ENCODE data around the gene SMAD4.

Gene SMAD4

GRCh38 chr18:51121597-51121857, 91.5 kb downstream of the SMAD4 start:
- Histone ChIP-seq H3K27ac (ENCODE audit: poor library complexity, severe bottlenecking) (no peak overlapping the region), H3K4me1 (ENCODE audit: insufficient read depth, poor library complexity, severe bottlenecking) (no peaks in the 10 kb centered on the region), H3K9me3 (ENCODE audit: severe bottlenecking) (no peaks in the 10 kb centered on the region), H3K4me3 (ENCODE audit: severe bottlenecking) (no peak overlapping the region), H3K36me3 (ENCODE audit: low read depth) (no peaks in the 10 kb centered on the region), H3K27me3 (ENCODE audit: insufficient read depth, poor library complexity, severe bottlenecking) (no peaks in the 10 kb centered on the region)
- DNase-seq (ENCODE audit: low spot score), result no peak
- no peak for ATAC-seq (ENCODE audit: low read depth)
- TF ChIP-seq, protein P1, sequence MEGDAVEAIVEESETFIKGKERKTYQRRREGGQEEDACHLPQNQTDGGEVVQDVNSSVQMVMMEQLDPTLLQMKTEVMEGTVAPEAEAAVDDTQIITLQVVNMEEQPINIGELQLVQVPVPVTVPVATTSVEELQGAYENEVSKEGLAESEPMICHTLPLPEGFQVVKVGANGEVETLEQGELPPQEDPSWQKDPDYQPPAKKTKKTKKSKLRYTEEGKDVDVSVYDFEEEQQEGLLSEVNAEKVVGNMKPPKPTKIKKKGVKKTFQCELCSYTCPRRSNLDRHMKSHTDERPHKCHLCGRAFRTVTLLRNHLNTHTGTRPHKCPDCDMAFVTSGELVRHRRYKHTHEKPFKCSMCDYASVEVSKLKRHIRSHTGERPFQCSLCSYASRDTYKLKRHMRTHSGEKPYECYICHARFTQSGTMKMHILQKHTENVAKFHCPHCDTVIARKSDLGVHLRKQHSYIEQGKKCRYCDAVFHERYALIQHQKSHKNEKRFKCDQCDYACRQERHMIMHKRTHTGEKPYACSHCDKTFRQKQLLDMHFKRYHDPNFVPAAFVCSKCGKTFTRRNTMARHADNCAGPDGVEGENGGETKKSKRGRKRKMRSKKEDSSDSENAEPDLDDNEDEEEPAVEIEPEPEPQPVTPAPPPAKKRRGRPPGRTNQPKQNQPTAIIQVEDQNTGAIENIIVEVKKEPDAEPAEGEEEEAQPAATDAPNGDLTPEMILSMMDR (IDR thresholded peaks at IDR 0.05; ENCODE audit: poor library complexity, severe bottlenecking), result no peak

- TF ChIP-seq, protein P1 (IDR thresholded peaks at IDR 0.05; ENCODE audit: poor library complexity, severe bottlenecking), result no peak
- ATAC-seq (ENCODE audit: low read depth) (no peak), DNase-seq (ENCODE audit: low spot score) (no peak)
- H3K27me3 ChIP-seq (ENCODE audit: insufficient read depth, poor library complexity, severe bottlenecking), result no peaks in the 10 kb centered on the region
- H3K36me3 ChIP-seq (ENCODE audit: low read depth), result no peaks in the 10 kb centered on the region
- H3K4me1 ChIP-seq (ENCODE audit: insufficient read depth, poor library complexity, severe bottlenecking), result no peaks in the 10 kb centered on the region
- H3K9me3 ChIP-seq (ENCODE audit: severe bottlenecking), result no peaks in the 10 kb centered on the region
- H3K4me3 ChIP-seq (ENCODE audit: severe bottlenecking), result no peak overlapping the region
- H3K27ac ChIP-seq (ENCODE audit: poor library complexity, severe bottlenecking), result no peak overlapping the region
Observed at GRCh38 chr18:51122266-51123045, 92.4 kb downstream of the SMAD4 start.

- DNase-seq (ENCODE audit: low spot score), result no peak
- H3K27me3 ChIP-seq (ENCODE audit: insufficient read depth, poor library complexity, severe bottlenecking), result no peaks in the 10 kb centered on the region
- no peak for ATAC-seq (ENCODE audit: low read depth)
- no peak overlapping the region for H3K27ac ChIP-seq (ENCODE audit: poor library complexity, severe bottlenecking)
- no peaks in the 10 kb centered on the region for H3K9me3 ChIP-seq (ENCODE audit: severe bottlenecking)
- no peaks in the 10 kb centered on the region for H3K4me1 ChIP-seq (ENCODE audit: insufficient read depth, poor library complexity, severe bottlenecking)
- TF ChIP-seq, protein P1 (IDR thresholded peaks at IDR 0.05; ENCODE audit: poor library complexity, severe bottlenecking), result no peak
- H3K36me3 ChIP-seq (ENCODE audit: low read depth), result no peaks in the 10 kb centered on the region
- H3K4me3 ChIP-seq (ENCODE audit: severe bottlenecking), result no peak overlapping the region
Observed at GRCh38 chr18:51123046-51123395, 93.0 kb downstream of the SMAD4 start.

GRCh38 chr18:51123481-51123880, 93.5 kb downstream of the SMAD4 start:
- Histone ChIP-seq H3K27ac (ENCODE audit: poor library complexity, severe bottlenecking) (no peak overlapping the region), H3K4me3 (ENCODE audit: severe bottlenecking) (no peak overlapping the region), H3K9me3 (ENCODE audit: severe bottlenecking) (no peaks in the 10 kb centered on the region), H3K36me3 (ENCODE audit: low read depth) (no peaks in the 10 kb centered on the region), H3K4me1 (ENCODE audit: insufficient read depth, poor library complexity, severe bottlenecking) (no peaks in the 10 kb centered on the region), H3K27me3 (ENCODE audit: insufficient read depth, poor library complexity, severe bottlenecking) (no peaks in the 10 kb centered on the region)
- no peak for DNase-seq (ENCODE audit: low spot score)
- ATAC-seq (ENCODE audit: low read depth), result no peak
- TF ChIP-seq, protein P1 (IDR thresholded peaks at IDR 0.05; ENCODE audit: poor library complexity, severe bottlenecking), result no peak

DNA sequence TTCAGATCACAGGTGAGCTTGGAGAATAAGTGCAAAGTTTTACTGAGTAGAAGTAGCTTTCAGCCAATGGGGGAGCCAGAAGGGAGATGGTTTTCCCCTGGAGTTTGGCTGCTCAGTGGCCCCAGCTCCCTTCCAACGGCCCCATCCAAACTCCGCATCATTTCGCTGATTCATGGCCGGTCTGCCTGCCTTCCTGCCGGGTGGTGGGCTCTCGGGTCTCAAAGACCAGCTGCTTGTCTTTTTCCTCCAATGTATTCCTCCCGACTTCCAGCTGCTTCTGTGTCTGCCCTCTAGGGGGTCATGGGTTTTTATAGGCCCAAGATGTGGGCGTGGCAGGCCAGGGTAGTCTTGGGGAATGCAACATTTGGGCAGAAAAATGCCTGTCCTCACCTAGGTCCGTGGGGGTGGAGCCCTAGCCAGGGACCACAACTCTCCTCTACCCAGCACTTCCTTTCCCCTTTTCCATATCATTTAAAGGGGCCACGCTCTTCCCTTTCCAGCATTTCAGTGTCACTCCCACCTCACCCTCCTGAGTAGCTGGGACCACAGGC, 94.0 kb downstream of the SMAD4 start:
- TF ChIP-seq, protein P1 (IDR thresholded peaks at IDR 0.05; ENCODE audit: poor library complexity, severe bottlenecking), result no peak
- H3K4me3 ChIP-seq (ENCODE audit: severe bottlenecking), result no peak overlapping the region

More for the DNA sequence above, 94.0 kb downstream of the SMAD4 start:
- Histone ChIP-seq H3K4me1 (ENCODE audit: insufficient read depth, poor library complexity, severe bottlenecking) (no peaks in the 10 kb centered on the region), H3K9me3 (ENCODE audit: severe bottlenecking) (no peaks in the 10 kb centered on the region), H3K36me3 (ENCODE audit: low read depth) (no peaks in the 10 kb centered on the region), H3K27me3 (ENCODE audit: insufficient read depth, poor library complexity, severe bottlenecking) (no peaks in the 10 kb centered on the region), H3K27ac (ENCODE audit: poor library complexity, severe bottlenecking) (no peak overlapping the region)
- no peak for ATAC-seq (ENCODE audit: low read depth)
- no peak for DNase-seq (ENCODE audit: low spot score)
